MM.1S (cell line): ENCODE results near the gene COL24A1.

ENCODE experiments used
- DNase-seq: peaks from one replicate; pipeline ENCODE4 v3.0.0-alpha.2; 2015
- H2AFZ ChIP-seq: fragments of 300-600 bp; sonication (generic); 2 replicates; pipeline ENCODE4 v1.6.0; 2016; ENCODE audit warnings: antibody characterized with exemption, low read length
- H3F3A ChIP-seq: fragments of 300-600 bp; sonication (generic); 2 replicates; pipeline ENCODE4 v1.6.1; 2016; ENCODE audit warnings: mild to moderate bottlenecking, antibody characterized with exemption, low read length, moderate library complexity, mixed read lengths; ENCODE audit not compliant: insufficient read depth
- H3K27ac ChIP-seq: fragments of 300-600 bp; sonication (generic); 2 replicates; pipeline ENCODE4 v1.5.1; 2016; ENCODE audit warnings: mild to moderate bottlenecking, low read length
- H3K27me3 ChIP-seq: fragments of 300-600 bp; sonication (generic); replicated peaks from 2 replicates; pipeline ENCODE4 v1.6.0; 2016; ENCODE audit warnings: low read length; ENCODE audit not compliant: insufficient read depth
- H3K36me3 ChIP-seq: fragments of 300-600 bp; sonication (generic); replicated peaks from 2 replicates; pipeline ENCODE4 v1.6.1; 2016; ENCODE audit warnings: mild to moderate bottlenecking, low read length, mixed read lengths; ENCODE audit not compliant: insufficient read depth
- H3K4me1 ChIP-seq: fragments of 300-600 bp; sonication (generic); 2 replicates; pipeline ENCODE4 v1.6.1; 2016; ENCODE audit warnings: low read length, mixed read lengths
- H3K4me2 ChIP-seq: fragments of 300-600 bp; sonication (generic); 2 replicates; pipeline ENCODE4 v1.6.0; 2016; ENCODE audit warnings: low read depth, low read length
- H3K4me3 ChIP-seq: fragments of 300-600 bp; sonication (generic); 2 replicates; pipeline ENCODE4 v1.5.1; 2016; ENCODE audit warnings: low read length, mixed read lengths
- H3K79me2 ChIP-seq: fragments of 300-600 bp; sonication (generic); 2 replicates; pipeline ENCODE4 v1.6.1; 2016; ENCODE audit warnings: mixed run types, low read length, mixed read lengths
- H3K9ac ChIP-seq: fragments of 300-600 bp; sonication (generic); 2 replicates; pipeline ENCODE4 v1.6.1; 2016; ENCODE audit warnings: low read length, mixed read lengths
- H3K9me2 ChIP-seq: fragments of 300-600 bp; sonication (generic); replicated peaks from 2 replicates; pipeline ENCODE4 v1.6.1; 2016; ENCODE audit warnings: mild to moderate bottlenecking, low read length, mixed read lengths; ENCODE audit not compliant: insufficient read depth
- H3K9me3 ChIP-seq: fragments of 300-600 bp; sonication (generic); replicated peaks from 2 replicates; pipeline ENCODE4 v1.6.1; 2016; ENCODE audit warnings: mild to moderate bottlenecking, low read length, mixed read lengths; ENCODE audit not compliant: insufficient read depth
- H4K20me1 ChIP-seq: fragments of 300-600 bp; sonication (generic); 2 replicates; pipeline ENCODE4 v1.6.1; 2016; ENCODE audit warnings: mild to moderate bottlenecking, low read length, moderate library complexity, mixed read lengths; ENCODE audit not compliant: insufficient read depth
- EZH2 ChIP-seq: fragments of 300-600 bp; sonication (generic); optimal IDR thresholded peaks from 2 replicates; pipeline ENCODE3; 2017; ENCODE audit warnings: low read depth, mild to moderate bottlenecking, antibody characterized with exemption, low read length, mixed read lengths
- EZH2phosphoT487 ChIP-seq: fragments of 300-600 bp; sonication (generic); IDR thresholded peaks from 2 replicates; pipeline ENCODE4 v1.6.1; 2018; ENCODE audit warnings: antibody characterized with exemption, low read length
- TF ChIP-seq, protein P1 (sequence below): fragments of 300-600 bp; sonication (generic); IDR thresholded peaks from 2 replicates; pipeline ENCODE4 v1.5.1; 2016; ENCODE audit warnings: antibody characterized with exemption, low read length, mixed read lengths

The COL24A1 gene

DNA sequence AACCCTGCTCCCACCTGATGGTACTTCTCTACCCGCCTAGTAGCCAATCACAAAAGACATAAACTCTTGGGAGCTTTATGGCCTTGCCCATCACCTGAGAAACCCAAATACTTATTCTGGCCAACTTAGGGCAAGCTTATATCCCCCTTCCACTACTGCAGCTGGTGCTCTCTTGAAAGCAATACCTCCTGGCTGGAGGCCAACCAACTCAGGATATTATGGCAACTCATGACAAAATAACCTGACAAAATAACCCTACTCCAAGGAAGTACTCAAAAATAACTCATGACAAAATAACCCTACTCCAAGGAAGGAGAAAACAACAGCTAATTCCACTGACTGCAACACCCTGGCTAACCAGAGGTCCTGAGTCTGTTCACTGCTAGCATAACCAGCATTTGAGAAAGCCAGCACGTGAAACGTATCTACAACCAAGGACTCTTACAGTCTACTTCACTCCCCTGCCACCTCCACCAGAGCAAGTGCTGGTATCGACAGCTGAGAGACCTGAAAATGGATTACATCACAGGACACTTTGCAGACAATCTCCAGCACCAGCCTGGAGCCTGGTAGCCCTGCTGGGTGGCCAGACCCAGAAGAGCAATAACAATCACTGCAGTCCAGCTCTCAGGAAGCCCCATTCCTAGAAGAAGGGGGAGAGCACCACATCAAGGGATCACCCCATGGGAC is 179.9 kb downstream of the COL24A1 start:
- no peaks in the 10 kb centered on the region for H3F3A ChIP-seq
- H3K79me2 ChIP-seq, result peaks cover 12% of the 10 kb centered on the region
- H3K9me2 ChIP-seq, result no peaks in the 10 kb centered on the region
- TF ChIP-seq EZH2 (no peak), EZH2phosphoT487 (no peak)
- TF ChIP-seq, protein P1, sequence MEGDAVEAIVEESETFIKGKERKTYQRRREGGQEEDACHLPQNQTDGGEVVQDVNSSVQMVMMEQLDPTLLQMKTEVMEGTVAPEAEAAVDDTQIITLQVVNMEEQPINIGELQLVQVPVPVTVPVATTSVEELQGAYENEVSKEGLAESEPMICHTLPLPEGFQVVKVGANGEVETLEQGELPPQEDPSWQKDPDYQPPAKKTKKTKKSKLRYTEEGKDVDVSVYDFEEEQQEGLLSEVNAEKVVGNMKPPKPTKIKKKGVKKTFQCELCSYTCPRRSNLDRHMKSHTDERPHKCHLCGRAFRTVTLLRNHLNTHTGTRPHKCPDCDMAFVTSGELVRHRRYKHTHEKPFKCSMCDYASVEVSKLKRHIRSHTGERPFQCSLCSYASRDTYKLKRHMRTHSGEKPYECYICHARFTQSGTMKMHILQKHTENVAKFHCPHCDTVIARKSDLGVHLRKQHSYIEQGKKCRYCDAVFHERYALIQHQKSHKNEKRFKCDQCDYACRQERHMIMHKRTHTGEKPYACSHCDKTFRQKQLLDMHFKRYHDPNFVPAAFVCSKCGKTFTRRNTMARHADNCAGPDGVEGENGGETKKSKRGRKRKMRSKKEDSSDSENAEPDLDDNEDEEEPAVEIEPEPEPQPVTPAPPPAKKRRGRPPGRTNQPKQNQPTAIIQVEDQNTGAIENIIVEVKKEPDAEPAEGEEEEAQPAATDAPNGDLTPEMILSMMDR, result no peak
- no peak overlapping the region for H3K27ac ChIP-seq
- no peaks in the 10 kb centered on the region for H3K27me3 ChIP-seq
- no peak overlapping the region for H3K4me3 ChIP-seq
- no peaks in the 10 kb centered on the region for H4K20me1 ChIP-seq
- H3K4me1 ChIP-seq, result no peaks in the 10 kb centered on the region
- H3K9ac ChIP-seq, result no peak overlapping the region
- H3K9me3 ChIP-seq, result no peaks in the 10 kb centered on the region
- H2AFZ ChIP-seq, result no peak overlapping the region
- no peak for DNase-seq
- H3K36me3 ChIP-seq, result 0 out of 2 replicates have a peak, but pooled peaks cover 1% of the 10 kb centered on the region
- H3K4me2 ChIP-seq, result no peak overlapping the region

DNA sequence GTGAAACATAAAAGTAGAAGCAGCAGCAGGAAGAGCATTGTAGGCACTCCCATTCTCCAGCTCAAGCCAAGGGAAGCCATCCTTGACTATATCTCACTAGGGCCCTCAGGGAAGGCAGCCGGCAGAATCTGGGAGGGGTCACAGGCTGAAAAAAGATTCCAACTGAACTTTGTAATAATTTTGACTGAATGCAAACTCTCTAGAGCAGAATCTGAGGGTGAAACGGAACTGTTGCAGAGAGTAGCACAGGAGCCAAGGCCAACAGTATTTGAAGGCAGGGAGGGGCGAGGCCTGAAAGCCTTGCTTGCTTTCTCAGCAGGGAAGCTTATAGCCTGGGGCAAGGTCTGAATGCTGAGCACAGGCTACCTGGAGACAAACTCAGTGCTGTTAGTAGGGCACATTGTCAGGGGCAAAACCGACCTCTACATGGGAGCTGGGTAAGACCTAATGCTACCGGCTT is 180.6 kb downstream of the COL24A1 start:
- Histone ChIP-seq H3K79me2 (peaks cover 9% of the 10 kb centered on the region), H3K9me3 (no peaks in the 10 kb centered on the region), H4K20me1 (no peaks in the 10 kb centered on the region), H3K9ac (no peak overlapping the region), H2AFZ (no peak overlapping the region), H3K4me1 (no peaks in the 10 kb centered on the region), H3K36me3 (no peaks in the 10 kb centered on the region), H3K27me3 (no peaks in the 10 kb centered on the region), H3F3A (no peaks in the 10 kb centered on the region), H3K4me3 (no peak overlapping the region), H3K9me2 (no peaks in the 10 kb centered on the region), H3K4me2 (no peak overlapping the region), H3K27ac (no peak overlapping the region)
- TF ChIP-seq, protein P1, result no peak
- TF ChIP-seq EZH2phosphoT487 (no peak), EZH2 (no peak)
- DNase-seq, result no peak

DNA sequence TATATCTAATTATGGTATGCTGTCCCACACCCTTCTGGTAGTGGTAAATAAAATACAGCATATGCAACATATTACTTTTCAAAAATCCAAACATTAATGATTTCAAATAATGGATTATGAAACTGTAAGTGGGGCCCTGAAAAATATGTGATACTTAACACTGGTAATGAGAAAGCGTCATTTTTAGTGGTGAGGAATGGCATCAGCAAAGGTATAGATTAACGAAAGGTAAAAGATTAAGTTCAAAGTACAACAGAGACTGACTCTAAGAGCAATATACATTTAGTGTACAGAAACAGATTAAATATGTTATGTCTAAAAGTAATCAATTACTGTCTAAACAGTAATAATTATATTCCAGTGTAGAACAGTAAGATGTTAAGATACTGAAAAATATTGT is 194.1 kb downstream of the COL24A1 start:
- Histone ChIP-seq H3K9ac (no peak overlapping the region), H2AFZ (no peak overlapping the region), H3K4me3 (no peak overlapping the region), H4K20me1 (no peaks in the 10 kb centered on the region), H3K9me2 (no peaks in the 10 kb centered on the region), H3K27ac (no peak overlapping the region), H3K79me2 (no peaks in the 10 kb centered on the region), H3K4me1 (peaks cover 8% of the 10 kb centered on the region; the same call in 1 of the 2 replicates), H3K9me3 (no peaks in the 10 kb centered on the region), H3F3A (no peaks in the 10 kb centered on the region), H3K4me2 (no peak overlapping the region), H3K27me3 (no peaks in the 10 kb centered on the region), H3K36me3 (no peaks in the 10 kb centered on the region)
- TF ChIP-seq EZH2phosphoT487, result no peak
- TF ChIP-seq EZH2, result no peak
- TF ChIP-seq, protein P1, result no peak
- no peak for DNase-seq
